GM10847 (cell line): ENCODE data around the gene PPDPF.

Experiments
- POLR2A ChIP-seq: IDR thresholded peaks from 2 replicates; pipeline ENCODE4 v1.6.1; 2011; ENCODE audit not compliant: insufficient read length; ENCODE audit errors: extremely low read depth

PPDPF gene

DNA sequence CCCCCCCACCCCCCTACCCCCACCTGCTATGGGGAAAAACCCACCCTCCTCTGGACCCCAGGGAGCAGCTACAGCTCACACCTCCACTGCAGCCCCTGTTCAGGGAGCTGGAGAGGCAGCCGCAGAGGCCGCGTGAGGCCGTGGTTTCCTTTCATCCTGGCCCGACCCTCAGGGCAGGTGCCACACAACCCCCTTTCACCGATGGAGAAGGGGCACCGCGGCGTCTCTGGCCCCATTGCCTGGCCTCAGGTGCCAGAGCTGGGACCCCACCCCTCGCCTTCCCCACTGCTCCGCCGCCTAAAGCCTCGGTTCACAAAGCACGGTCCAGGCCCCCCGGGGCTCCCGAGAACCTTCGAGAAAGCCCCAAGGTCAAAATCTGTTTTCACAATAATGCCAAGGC, 36.3 kb upstream of the PPDPF start:
- TF ChIP-seq POLR2A = no peak

GRCh38 chr20:63484651-63485403, 35.7 kb upstream of the PPDPF start:
- TF ChIP-seq POLR2A = no peak

DNA sequence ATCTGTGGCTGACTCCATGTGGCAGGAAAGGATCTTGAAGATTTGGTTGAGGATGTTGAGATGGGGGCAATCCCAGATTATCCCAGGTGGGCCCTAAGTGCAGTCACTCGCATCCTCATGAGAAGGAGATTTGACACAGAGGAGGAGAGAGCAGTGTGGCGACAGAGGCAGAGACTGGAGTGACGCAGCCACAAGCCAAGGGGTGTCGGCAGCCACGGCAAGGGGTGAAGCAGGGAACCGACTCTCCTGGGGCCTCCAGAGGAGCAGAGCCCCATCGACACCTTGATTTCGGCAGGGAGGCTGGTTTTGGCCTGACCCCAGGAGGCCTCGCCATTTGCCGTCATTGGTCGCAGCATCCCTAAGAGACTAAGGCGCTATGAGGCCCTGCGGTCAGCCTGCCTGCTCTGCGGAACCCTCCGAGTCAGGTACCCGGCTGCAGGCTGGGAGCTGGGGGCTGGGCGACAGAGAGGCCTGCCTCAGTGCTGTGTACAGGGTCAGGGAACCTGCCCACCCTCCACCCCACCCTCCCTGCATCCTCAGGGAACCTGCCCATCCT, 34.2 kb upstream of the PPDPF start:
- TF ChIP-seq POLR2A = no peak

- TF ChIP-seq POLR2A = no peak
Measured at GRCh38 chr20:63487116-63487764, 33.3 kb upstream of the PPDPF start.

DNA sequence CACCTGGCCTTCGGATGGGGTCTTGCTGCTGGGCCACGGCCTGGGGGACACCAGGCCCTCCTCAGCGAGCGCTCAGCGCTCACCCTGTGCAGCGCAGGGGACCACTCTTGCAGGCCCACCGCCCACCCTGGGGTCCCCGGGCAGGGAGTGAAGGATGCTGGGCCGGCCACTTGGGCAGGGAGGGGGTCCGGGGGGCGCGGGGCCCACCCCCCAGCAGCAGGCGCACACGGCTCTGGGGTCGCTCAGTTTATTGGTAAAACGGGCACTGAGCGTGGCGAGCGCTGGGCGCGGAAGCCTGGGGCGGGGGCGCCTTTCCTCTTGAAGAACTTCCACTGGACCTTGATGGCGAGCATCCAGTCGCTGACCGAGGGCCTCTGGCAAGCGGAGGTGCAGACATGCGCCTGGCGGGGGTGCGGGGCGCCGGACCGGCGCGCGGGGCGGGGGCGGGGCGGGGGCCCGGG, 32.8 kb upstream of the PPDPF start:
- no peak for TF ChIP-seq POLR2A

GRCh38 chr20:63488315-63489251, 32.0 kb upstream of the PPDPF start:
- TF ChIP-seq POLR2A = no peak

GRCh38 chr20:63490416-63490815, 30.1 kb upstream of the PPDPF start:
- no peak for TF ChIP-seq POLR2A

DNA sequence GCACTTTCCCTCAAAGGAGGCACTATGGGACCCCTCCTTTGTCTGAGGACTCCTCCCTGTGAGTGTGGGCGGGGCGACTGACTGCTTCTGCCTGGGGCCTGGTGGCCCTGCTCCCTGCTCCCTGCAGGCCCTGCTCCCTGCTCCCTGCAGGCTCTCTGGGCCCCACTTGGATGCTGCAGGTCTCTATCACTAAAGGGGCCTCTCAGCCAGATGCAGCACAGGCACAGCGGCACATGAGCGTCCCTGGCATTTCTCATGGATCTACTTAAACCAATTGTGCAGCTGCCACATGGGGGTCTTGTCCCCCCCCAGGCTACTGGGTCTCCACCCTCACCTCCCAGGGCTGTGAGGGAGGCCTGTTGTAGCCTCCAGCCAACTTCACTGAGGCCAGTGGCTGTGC, 29.5 kb upstream of the PPDPF start:
- no peak for TF ChIP-seq POLR2A

DNA sequence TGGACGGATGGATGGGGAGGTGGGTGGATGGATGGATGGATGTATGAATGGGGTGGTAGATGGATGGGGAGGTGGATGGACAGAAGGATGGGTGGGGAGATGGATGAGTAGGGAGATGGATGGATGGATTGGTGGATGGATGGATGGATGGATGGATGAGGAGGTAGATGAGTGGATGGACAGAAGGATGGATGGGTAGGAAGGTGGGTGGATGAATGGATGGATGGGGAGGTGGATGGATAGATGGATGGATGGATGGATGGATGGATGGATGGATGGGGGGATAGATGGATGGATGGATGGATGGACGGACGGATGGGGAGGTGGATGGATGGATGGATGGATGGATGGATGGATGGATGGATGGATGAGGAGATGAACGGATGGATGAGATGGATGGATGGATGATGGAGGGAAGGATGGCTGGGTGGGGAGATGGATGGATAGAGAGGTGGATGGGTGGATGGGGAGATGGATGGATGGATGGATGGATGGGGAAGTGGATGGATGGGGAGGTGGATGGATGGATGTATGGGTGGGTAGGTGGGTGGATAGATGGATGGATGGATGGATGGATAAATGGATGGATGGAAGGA, 28.8 kb upstream of the PPDPF start:
- no peak for TF ChIP-seq POLR2A

DNA sequence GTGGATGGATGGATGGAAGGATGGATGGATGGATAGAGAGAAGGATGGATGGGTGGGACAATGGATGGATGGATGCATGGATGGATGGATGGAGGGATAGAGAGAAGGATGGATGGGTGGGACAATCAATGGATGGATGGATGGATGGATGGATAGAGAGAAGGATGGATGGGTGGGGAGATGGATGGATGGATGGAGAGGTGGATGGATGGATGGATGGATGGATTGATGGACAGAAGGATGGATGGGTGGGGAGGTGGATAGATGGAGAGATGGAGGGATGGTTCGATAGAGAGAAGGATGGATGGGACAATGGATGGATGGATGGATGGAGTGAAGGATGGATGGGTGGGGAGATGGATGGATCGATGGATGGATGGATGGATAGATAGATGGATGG, 28.0 kb upstream of the PPDPF start:
- TF ChIP-seq POLR2A = no peak

DNA sequence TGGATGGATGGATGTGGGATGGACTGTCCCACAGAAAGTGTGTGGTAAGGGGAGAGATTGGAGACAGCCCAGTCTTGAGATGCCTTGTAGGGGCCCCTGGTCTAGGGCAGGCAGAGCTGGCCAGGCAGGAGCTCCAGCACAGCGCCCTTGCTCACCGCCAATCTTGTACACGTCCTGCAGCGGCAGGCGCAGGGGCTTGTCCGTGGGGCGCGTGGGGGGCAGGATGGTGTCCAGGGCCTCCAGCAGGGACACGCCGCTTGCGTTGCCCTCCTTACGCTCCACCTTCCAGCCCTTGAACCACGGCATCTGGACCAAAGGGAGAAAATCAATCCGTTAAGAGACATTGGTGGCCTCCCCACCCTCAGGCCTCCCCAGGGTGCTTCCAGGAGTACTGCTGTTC, 27.6 kb upstream of the PPDPF start:
- no peak for TF ChIP-seq POLR2A

GRCh38 chr20:63493563-63494020, 27.0 kb upstream of the PPDPF start:
- TF ChIP-seq POLR2A = no peak

DNA sequence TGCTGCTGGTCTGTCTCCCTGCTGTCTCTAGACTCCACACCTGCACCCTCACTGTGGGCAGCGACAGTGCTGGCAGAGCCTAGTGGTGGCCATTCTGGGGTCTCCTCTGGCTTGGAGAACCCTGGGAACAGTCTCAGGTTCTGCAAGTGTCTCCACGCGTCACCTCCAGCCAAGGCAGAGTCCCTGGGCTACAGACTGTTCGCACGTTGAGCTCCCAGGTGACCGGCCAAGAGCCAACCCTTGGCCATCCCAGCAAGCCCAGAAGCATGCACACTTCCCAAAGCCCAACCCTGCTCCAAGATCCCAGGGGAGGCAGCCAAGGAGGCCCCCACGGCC, 26.5 kb upstream of the PPDPF start:
- no peak for TF ChIP-seq POLR2A

- no peak for TF ChIP-seq POLR2A
Measured at GRCh38 chr20:63494420-63495166, 26.0 kb upstream of the PPDPF start.
